Lower lobe of right lung (tissue), 2 donors: Measurements from ENCODE around the gene TNFRSF8. TPM values are rescaled to one million over a fixed set of nuclear protein-coding genes. Genes with fewer than 3 reads are reported as not detected.

Source experiments
- ATAC-seq, 2 donors: fragments of 200-7000 bp; cut with Tn5 transposase; one replicate each; pipeline ENCODE4 v1.9.1; 2020 to 2022; ENCODE audit warnings: mild to moderate bottlenecking in 2 of 2, moderate library complexity in 2 of 2
- DNase-seq: peaks from one replicate; pipeline ENCODE4 v3.0.0-alpha.2; 2020
- H3K27ac ChIP-seq: fragments of 200-600 bp; one replicate; pipeline ENCODE4 v1.8.0; 2022
- H3K27me3 ChIP-seq: fragments of 200-600 bp; one replicate; pipeline ENCODE4 v1.8.0; 2022; ENCODE audit warnings: low read depth
- H3K36me3 ChIP-seq: fragments of 200-600 bp; one replicate; pipeline ENCODE4 v1.8.0; 2022; ENCODE audit warnings: mild to moderate bottlenecking
- H3K4me1 ChIP-seq: fragments of 200-600 bp; one replicate; pipeline ENCODE4 v1.8.0; 2022
- H3K4me3 ChIP-seq: fragments of 200-600 bp; one replicate; pipeline ENCODE4 v1.8.0; 2022; ENCODE audit warnings: mild to moderate bottlenecking
- H3K9me3 ChIP-seq: fragments of 200-600 bp; one replicate; pipeline ENCODE4 v1.8.0; 2022
- CTCF ChIP-seq: fragments of 200-600 bp; IDR thresholded peaks from one replicate; pipeline ENCODE4 v1.8.0; 2022; ENCODE audit warnings: antibody characterized with exemption, mild to moderate bottlenecking
- intact Hi-C: fragments of 100-400 bp; cut with DNase I; formaldehyde crosslinking; loops from one replicate; pipeline ENCODE4 v1.11.0; 2022
- total RNA-seq: library from RNA; stranded (reverse); fragmentation: NEBNext Ultra II Directional; extraction: Animal tissue kit (Norgen Biotek cat#: 25700); gene quantifications from one replicate; pipeline ENCODE4 v1.2.1, GENCODE V29; 2021
- donor health status: DM: no; HTN: yes; CAD: no; lungs with severe emphysema.

The TNFRSF8 gene
- total RNA-seq, 1 donor from 2014 or later = 2.7 TPM

GRCh38 chr1:12071892-12072291 is 8.8 kb downstream of the TNFRSF8 start:
- no peak overlapping the region for H3K4me3 ChIP-seq
- no peak for ATAC-seq
- H3K9me3 ChIP-seq = no peaks in the 10 kb centered on the region
- intact Hi-C loops = no loop called here
- H3K4me1 ChIP-seq = peaks cover 10% of the 10 kb centered on the region
- no peak for DNase-seq
- no peak for TF ChIP-seq CTCF
- no peaks in the 10 kb centered on the region for H3K36me3 ChIP-seq
- H3K27ac ChIP-seq = no peak overlapping the region
- H3K27me3 ChIP-seq = peaks cover 14% of the 10 kb centered on the region

- Histone ChIP-seq H3K36me3 (no peaks in the 10 kb centered on the region), H3K27ac (no peak overlapping the region), H3K27me3 (peaks cover 7% of the 10 kb centered on the region), H3K9me3 (no peaks in the 10 kb centered on the region), H3K4me3 (no peak overlapping the region), H3K4me1 (peaks cover 9% of the 10 kb centered on the region)
- no peak for TF ChIP-seq CTCF
- DNase-seq (no peak), ATAC-seq (no peak)
- intact Hi-C loops = no loop called here
Measured at GRCh38 chr1:12072741-12073140, 9.6 kb downstream of the TNFRSF8 start.

GRCh38 chr1:12073796-12074195 is 10.7 kb downstream of the TNFRSF8 start:
- no peak overlapping the region for H3K27ac ChIP-seq
- ATAC-seq (no peak), DNase-seq (no peak)
- H3K36me3 ChIP-seq = no peaks in the 10 kb centered on the region
- no peak for TF ChIP-seq CTCF
- peaks cover 12% of the 10 kb centered on the region for H3K27me3 ChIP-seq
- intact Hi-C loops = no loop called here
- H3K9me3 ChIP-seq = no peaks in the 10 kb centered on the region
- no peaks in the 10 kb centered on the region for H3K4me1 ChIP-seq
- no peak overlapping the region for H3K4me3 ChIP-seq

- Histone ChIP-seq H3K36me3 (no peaks in the 10 kb centered on the region), H3K27me3 (peaks cover 14% of the 10 kb centered on the region), H3K27ac (no peak overlapping the region), H3K9me3 (no peaks in the 10 kb centered on the region), H3K4me1 (no peaks in the 10 kb centered on the region), H3K4me3 (no peak overlapping the region)
- no peak for ATAC-seq
- no peak for TF ChIP-seq CTCF
- intact Hi-C loops = no loop called here
- DNase-seq = no peak
Measured at GRCh38 chr1:12075195-12076114, 12.4 kb downstream of the TNFRSF8 start.

GRCh38 chr1:12076425-12077005 is 13.4 kb downstream of the TNFRSF8 start:
- Histone ChIP-seq H3K36me3 (no peaks in the 10 kb centered on the region), H3K4me3 (no peak overlapping the region), H3K27ac (no peak overlapping the region), H3K4me1 (no peaks in the 10 kb centered on the region), H3K27me3 (peaks cover 14% of the 10 kb centered on the region), H3K9me3 (no peaks in the 10 kb centered on the region)
- intact Hi-C loops = no loop called here
- DNase-seq (no peak), ATAC-seq (no peak)
- TF ChIP-seq CTCF = no peak
